Fibroblast of the aortic adventitia (primary cell): ENCODE results near the gene NTRK1. TPM values are rescaled to one million over a fixed set of nuclear protein-coding genes. Genes with fewer than 3 reads are reported as not detected.

Experiments used
- DNase-seq: peaks from one replicate; pipeline ENCODE4 v3.0.0-alpha.2; 2010; ENCODE audit warnings: low read depth
- H3K4me3 ChIP-seq: 2 replicates; pipeline ENCODE4 v1.5.1; 2011; ENCODE audit warnings: low read depth, mild to moderate bottlenecking, control low read depth, low read length, moderate library complexity
- CTCF ChIP-seq: IDR thresholded peaks from 2 replicates; pipeline ENCODE4 v1.5.1; 2011; ENCODE audit warnings: mild to moderate bottlenecking, low read length, control low read depth, inconsistent platforms; ENCODE audit not compliant: insufficient read depth
- total RNA-seq: library from RNA; depleted of rRNA; stranded (reverse); fragments of >200 nt; gene quantifications from 2 replicates; pipeline ENCODE4 v1.2.3, GENCODE V29; 2012; ENCODE audit warnings: low replicate concordance

Gene NTRK1
- total RNA-seq, 1 donor = 0.09 TPM

DNA sequence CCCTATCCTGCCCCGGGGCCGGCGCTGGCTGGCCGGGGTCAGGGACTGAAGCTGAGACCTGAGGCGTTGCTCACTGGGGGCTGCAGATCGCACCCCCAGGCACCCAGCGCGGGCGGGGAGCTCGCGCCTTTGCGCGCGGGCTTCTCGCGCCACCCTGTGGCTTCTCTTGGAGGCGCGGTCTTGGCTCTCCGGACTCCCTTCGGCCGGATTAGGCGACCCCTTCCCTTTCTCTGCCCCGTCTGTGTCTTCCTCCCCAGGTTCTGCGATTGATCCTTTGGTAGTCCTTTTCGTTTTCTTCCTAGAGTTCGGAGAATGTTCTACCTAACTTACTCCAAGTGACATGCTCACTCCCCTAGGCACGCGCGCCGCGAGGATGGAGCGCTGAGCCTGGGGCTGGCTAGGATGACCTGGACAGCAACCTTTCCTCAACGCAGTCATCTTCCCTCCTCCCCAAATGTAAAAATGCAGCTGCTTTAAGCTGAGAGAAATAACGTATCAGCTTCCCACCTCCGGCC lies 495 bp upstream of the NTRK1 start:
- TF ChIP-seq CTCF = peak; percentile 76
- peak; percentile 41 for DNase-seq
- peak overlapping the region; percentile 52 for H3K4me3 ChIP-seq

- no peak for DNase-seq
- no peak overlapping the region for H3K4me3 ChIP-seq
- TF ChIP-seq CTCF = no peak
Observed at GRCh38 chr1:156862584-156862983, 1.9 kb downstream of the NTRK1 start.

DNA sequence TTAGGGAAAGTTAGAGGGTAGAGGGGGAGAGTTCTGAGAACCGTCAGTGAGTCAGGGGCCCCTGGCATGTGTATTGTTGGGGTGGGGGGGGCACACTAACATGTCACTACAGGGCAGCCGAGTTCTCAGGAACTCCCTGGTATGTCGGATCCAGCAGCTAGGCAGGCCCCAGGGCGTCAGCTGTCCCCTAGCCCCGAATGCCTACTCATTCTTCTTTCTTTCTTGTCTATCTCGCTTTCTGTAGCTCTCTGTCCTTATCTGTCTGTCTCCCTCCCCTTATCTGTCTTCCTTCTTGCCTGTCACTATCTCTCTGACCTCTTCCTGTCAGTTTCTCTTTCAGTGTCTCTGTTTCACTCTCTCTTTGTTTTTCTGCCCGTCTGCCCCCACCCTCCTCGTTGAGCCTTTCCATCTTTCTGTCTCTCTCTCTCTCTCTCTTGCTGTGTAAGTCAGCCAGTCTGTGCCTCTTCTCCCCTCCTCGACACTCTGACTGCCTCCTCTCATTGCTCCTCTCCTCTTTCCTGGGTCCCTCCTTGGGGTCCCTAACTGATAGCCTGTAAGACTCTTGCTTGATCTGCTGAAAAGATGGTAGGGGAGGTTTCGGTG lies 2.4 kb downstream of the NTRK1 start:
- TF ChIP-seq CTCF = no peak
- no peak overlapping the region for H3K4me3 ChIP-seq

DNA sequence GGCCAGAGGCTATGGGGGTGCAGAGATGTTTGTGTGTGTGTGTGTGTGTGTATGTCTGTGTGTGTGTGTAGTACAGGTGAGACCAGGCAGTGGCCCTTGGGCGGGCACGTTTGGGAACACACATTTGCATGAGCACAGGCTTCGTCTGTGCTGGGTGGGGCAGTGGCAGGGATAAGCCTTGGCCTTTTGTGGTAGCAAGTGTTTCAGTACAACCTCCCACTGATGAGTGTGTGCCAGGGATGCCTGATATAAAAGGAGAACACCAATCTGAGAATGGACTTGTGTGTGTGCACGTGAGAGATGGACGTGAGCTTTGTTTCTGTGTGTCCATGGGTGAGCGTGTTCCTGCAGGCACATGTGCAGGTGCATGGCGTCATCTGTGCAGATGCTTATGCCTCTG lies 3.0 kb downstream of the NTRK1 start:
- no peak for TF ChIP-seq CTCF
- H3K4me3 ChIP-seq = no peak overlapping the region
- DNase-seq = no peak

More for the DNA sequence above, 2.4 kb downstream of the NTRK1 start:
- DNase-seq = no peak

DNA sequence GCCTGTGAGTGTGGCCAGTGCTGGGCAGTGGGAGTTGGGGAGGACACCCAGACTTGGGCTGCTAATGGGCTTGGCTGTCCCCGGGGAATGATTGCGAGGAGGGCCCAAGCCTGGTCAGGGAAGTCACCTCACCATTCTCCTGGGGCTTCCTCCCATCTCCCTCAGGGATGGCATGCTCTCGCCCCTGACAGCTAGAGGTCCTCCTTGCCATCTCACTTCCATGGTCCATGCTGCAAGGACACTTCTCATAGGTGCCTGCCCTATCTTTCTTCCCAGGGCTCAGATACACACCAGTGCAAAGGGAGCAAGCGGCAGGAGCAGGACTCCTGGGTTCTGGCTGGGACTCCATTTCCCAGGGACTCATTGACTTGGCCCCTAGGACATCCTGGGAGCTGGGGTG lies 4.1 kb downstream of the NTRK1 start:
- TF ChIP-seq CTCF = no peak
- no peak overlapping the region for H3K4me3 ChIP-seq
- DNase-seq = no peak

GRCh38 chr1:156865258-156865657 lies 4.6 kb downstream of the NTRK1 start:
- no peak for TF ChIP-seq CTCF
- no peak for DNase-seq

GRCh38 chr1:156865865-156866248 lies 5.2 kb downstream of the NTRK1 start:
- no peak for DNase-seq
- TF ChIP-seq CTCF = no peak
- H3K4me3 ChIP-seq = no peak overlapping the region

More at GRCh38 chr1:156865258-156865657, 4.6 kb downstream of the NTRK1 start:
- H3K4me3 ChIP-seq = no peak overlapping the region
